Endothelial cell of umbilical vein (primary cell): ENCODE measurements around the gene ALDH1A2. TPM values are rescaled to one million over a fixed set of nuclear protein-coding genes. Genes with fewer than 3 reads are reported as not detected.

Source experiments
- BruUV-seq: library from RNA; stranded (reverse); fragments of 400-500 nt; replicated peaks from 2 replicates; lab custom pipeline; 2021; lab: Mats Ljungman, UMichigan
- CTCF ChIA-PET: fragments of 300-600, 350-600 bp; sonication (Branson Sonifier 250); formaldehyde crosslinking; loops from one replicate; lab custom pipeline; 2021; ENCODE audit warnings: antibody characterized with exemption, inconsistent platforms; lab: Charles Lee
- POLR2A ChIA-PET: fragments of 300-600, 350-600 bp; sonication (Branson Sonifier 250); formaldehyde crosslinking; loops from one replicate; lab custom pipeline; 2021; ENCODE audit warnings: antibody characterized with exemption, inconsistent platforms; lab: Charles Lee
- DNase-seq: peaks from one replicate; pipeline ENCODE4 v3.0.0-alpha.2; 2011; ENCODE audit warnings: low read depth, low spot score
- FAIRE-seq: peaks from 2 replicates; lab custom pipeline; 2011; peaks lifted over from hg19 to GRCh38; lab: Jason Lieb, UNC
- H2AFZ ChIP-seq: 2 replicates; pipeline ENCODE4 v1.6.0; 2012; ENCODE audit warnings: low read depth, low read length, control low read depth, inconsistent platforms
- H3K27ac ChIP-seq: 2 replicates; pipeline ENCODE4 v1.5.1; 2011; ENCODE audit warnings: low read depth, mild to moderate bottlenecking, control low read depth, low read length, moderate library complexity; ENCODE audit not compliant: insufficient read depth
- H3K27me3 ChIP-seq, 2 experiments: 2 replicates each; pipeline versions ENCODE4 v1.6.0 to v1.6.1; 2011; ENCODE audit warnings: low read length in 2 of 2, mixed read lengths in 1 of 2; ENCODE audit not compliant: control insufficient read depth in 2 of 2, insufficient read depth in 2 of 2
- H3K36me3 ChIP-seq, 2 experiments: 2 replicates in 1 of 2; 3 replicates in 1 of 2; pipeline ENCODE4 v1.5.1; 2011; ENCODE audit warnings: low read length in 2 of 2, mild to moderate bottlenecking in 1 of 2, moderate library complexity in 1 of 2; ENCODE audit not compliant: control insufficient read depth in 2 of 2, insufficient read depth in 2 of 2; ENCODE audit errors: extremely low read depth in 1 of 2
- H3K4me1 ChIP-seq: 3 replicates; pipeline ENCODE4 v1.5.1; 2011; ENCODE audit warnings: mild to moderate bottlenecking, low read length; ENCODE audit not compliant: control insufficient read depth, insufficient read depth; ENCODE audit errors: extremely low read depth
- H3K4me2 ChIP-seq: 2 replicates; pipeline ENCODE4 v1.6.1; 2011; ENCODE audit warnings: low read length, control low read depth, mixed read lengths; ENCODE audit not compliant: insufficient read depth
- H3K4me3 ChIP-seq, 3 experiments: fragments of 200-600 bp in 1 of 3; sonication (generic), shearing (Covaris generic) in 1 of 3; replicated peaks in 1 of 3; 2 replicates each; pipeline ENCODE4 v1.5.1; 2011 to 2016; ENCODE audit warnings: control low read depth in 3 of 3, low read length in 3 of 3, mild to moderate bottlenecking in 2 of 3, inconsistent platforms in 1 of 3, low read depth in 1 of 3, moderate library complexity in 1 of 3; ENCODE audit not compliant: insufficient read depth in 1 of 3
- H3K79me2 ChIP-seq: 2 replicates; pipeline ENCODE4 v1.6.0; 2012; ENCODE audit warnings: low read length, inconsistent platforms; ENCODE audit not compliant: control insufficient read depth, insufficient read depth
- H3K9ac ChIP-seq: replicated peaks from 2 replicates; pipeline ENCODE3; 2011; ENCODE audit warnings: low read length, control low read depth; ENCODE audit not compliant: insufficient read depth; ENCODE audit errors: extremely low read depth
- H3K9me1 ChIP-seq: replicated peaks from 3 replicates; pipeline ENCODE4 v1.6.0; 2011; ENCODE audit warnings: mild to moderate bottlenecking, low read length; ENCODE audit not compliant: control insufficient read depth, insufficient read depth; ENCODE audit errors: extremely low read depth
- H3K9me3 ChIP-seq: replicated peaks from 2 replicates; pipeline ENCODE4 v1.5.1; 2012; ENCODE audit warnings: low read length, inconsistent platforms; ENCODE audit not compliant: control insufficient read depth, insufficient read depth
- H4K20me1 ChIP-seq: replicated peaks from 2 replicates; pipeline ENCODE3; 2011; ENCODE audit warnings: mild to moderate bottlenecking, low read length; ENCODE audit not compliant: control insufficient read depth, insufficient read depth; ENCODE audit errors: extremely low read depth
- EZH2 ChIP-seq: IDR thresholded peaks from 2 replicates; pipeline ENCODE4 v1.6.1; 2012; ENCODE audit warnings: borderline replicate concordance, low read depth, mild to moderate bottlenecking, moderate library complexity, low read length, inconsistent platforms; ENCODE audit not compliant: severe bottlenecking
- FOS ChIP-seq: IDR thresholded peaks from 2 replicates; pipeline ENCODE4 v1.6.1; 2011; ENCODE audit warnings: mild to moderate bottlenecking, low read length, moderate library complexity, borderline replicate concordance; ENCODE audit not compliant: insufficient read depth
- GATA2 ChIP-seq: IDR thresholded peaks from 2 replicates; pipeline ENCODE4 v1.7.0; 2011; ENCODE audit warnings: low read depth, mild to moderate bottlenecking, moderate library complexity, mixed read lengths, low read length; ENCODE audit not compliant: insufficient read length, insufficient read depth
- JUN ChIP-seq: IDR thresholded peaks from 2 replicates; pipeline ENCODE4 v1.6.1; 2011; ENCODE audit warnings: borderline replicate concordance, low read depth; ENCODE audit not compliant: insufficient read length, insufficient read depth
- MYC ChIP-seq: IDR thresholded peaks from one replicate; pipeline ENCODE4 v1.6.1; 2011; ENCODE audit warnings: mild to moderate bottlenecking, low read depth, low read length
- POLR2A ChIP-seq: IDR thresholded peaks from 2 replicates; pipeline ENCODE4 v1.6.1; 2012; ENCODE audit warnings: low read depth, mild to moderate bottlenecking, control low read depth, low read length
- POLR2AphosphoS5 ChIP-seq: IDR thresholded peaks from 2 replicates; pipeline ENCODE4 v1.6.1; 2012; ENCODE audit warnings: low read depth, mild to moderate bottlenecking, control low read depth, low read length, moderate library complexity; ENCODE audit not compliant: insufficient read depth
- dilution Hi-C: fragments of 300-500 bp; cut with MboI; formaldehyde crosslinking; loops from one replicate; pipeline ENCODE4 v1.15.0; 2019; ENCODE audit warnings: low sequenced_read_pairs; ENCODE audit not compliant: extremely low pct_ligation_motif_present
- intact Hi-C: fragments of 100-400 bp; cut with micrococcal nuclease; formaldehyde crosslinking; loops from one replicate; pipeline ENCODE4 v1.10.0; 2022
- polyA plus RNA-seq, 4 experiments: library from polyadenylated mRNA; depleted of rRNA in 3 of 4; stranded (reverse) in 3 of 4; unstranded in 1 of 4; fragments of >200 nt; gene quantifications; 2 replicates each; pipeline versions ENCODE4 v1.2.1 to v1.2.3, GENCODE V29; 2011 to 2012; ENCODE audit warnings: missing spikeins in 1 of 4
- total RNA-seq: library from RNA; stranded (reverse); gene quantifications from 2 replicates; pipeline ENCODE4 v1.2.3, GENCODE V29; 2021
- TF ChIP-seq, protein P1 (sequence below): IDR thresholded peaks from 2 replicates; pipeline ENCODE4 v1.6.1; 2011; ENCODE audit not compliant: insufficient read depth, insufficient read length
- TF ChIP-seq, protein P2 (sequence below), 2 donors: IDR thresholded peaks; 1 replicate in 1 of 2; 2 replicates in 1 of 2; pipeline ENCODE4 v1.5.1; 2011; ENCODE audit warnings: low read length in 2 of 2, mild to moderate bottlenecking in 2 of 2, moderate library complexity in 2 of 2, control low read depth in 1 of 2, inconsistent platforms in 1 of 2, low read depth in 1 of 2; ENCODE audit not compliant: insufficient read depth in 1 of 2; ENCODE audit errors: extremely low read depth in 1 of 2

ALDH1A2 gene
- total and polyA plus RNA-seq, 2 donors (not counting 3 experiments of a cell fraction or from before 2014, with no cell fraction given), result 16.3 to 34.9 TPM

DNA sequence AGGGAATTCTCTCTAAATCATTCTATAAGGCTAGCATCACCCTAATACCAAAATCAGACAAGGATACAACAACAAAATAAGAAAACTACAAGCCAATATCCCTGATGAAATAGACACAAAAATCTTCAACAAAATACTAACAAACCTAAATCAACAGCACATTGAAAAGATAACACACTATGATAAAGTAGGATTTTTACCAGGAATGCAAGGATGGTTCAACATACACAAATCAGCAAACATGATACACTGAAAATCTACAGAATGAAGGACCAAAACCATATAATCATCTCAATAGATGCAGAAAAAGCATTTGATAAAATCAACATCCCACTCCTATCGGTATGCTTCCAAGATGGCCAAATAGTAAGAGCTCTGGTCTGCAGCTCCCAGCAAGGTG, 39.5 kb downstream of the ALDH1A2 start:
- Histone ChIP-seq H3K9me1 (no peaks in the 10 kb centered on the region), H3K9me3 (peaks cover 3% of the 10 kb centered on the region), H3K4me3 (no peak overlapping the region), H3K4me2 (no peak overlapping the region), H3K27ac (no peak overlapping the region), H4K20me1 (no peaks in the 10 kb centered on the region), H3K9ac (no peak overlapping the region), H3K79me2 (peaks cover 2% of the 10 kb centered on the region), H3K36me3 (no peaks in the 10 kb centered on the region), H3K27me3 (no peaks in the 10 kb centered on the region), H3K4me1 (no peaks in the 10 kb centered on the region), H2AFZ (no peak overlapping the region)
- dilution Hi-C loops (no loop called here), intact Hi-C loops (no loop called here)
- TF ChIP-seq, protein P1, sequence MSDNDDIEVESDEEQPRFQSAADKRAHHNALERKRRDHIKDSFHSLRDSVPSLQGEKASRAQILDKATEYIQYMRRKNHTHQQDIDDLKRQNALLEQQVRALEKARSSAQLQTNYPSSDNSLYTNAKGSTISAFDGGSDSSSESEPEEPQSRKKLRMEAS, result no peak
- no peak for TF ChIP-seq FOS
- TF ChIP-seq EZH2, result no peak
- TF ChIP-seq JUN, result no peak
- TF ChIP-seq MYC, result no peak
- no peak for TF ChIP-seq GATA2
- no peak for TF ChIP-seq POLR2A
- TF ChIP-seq POLR2AphosphoS5, result no peak
- TF ChIP-seq, protein P2, sequence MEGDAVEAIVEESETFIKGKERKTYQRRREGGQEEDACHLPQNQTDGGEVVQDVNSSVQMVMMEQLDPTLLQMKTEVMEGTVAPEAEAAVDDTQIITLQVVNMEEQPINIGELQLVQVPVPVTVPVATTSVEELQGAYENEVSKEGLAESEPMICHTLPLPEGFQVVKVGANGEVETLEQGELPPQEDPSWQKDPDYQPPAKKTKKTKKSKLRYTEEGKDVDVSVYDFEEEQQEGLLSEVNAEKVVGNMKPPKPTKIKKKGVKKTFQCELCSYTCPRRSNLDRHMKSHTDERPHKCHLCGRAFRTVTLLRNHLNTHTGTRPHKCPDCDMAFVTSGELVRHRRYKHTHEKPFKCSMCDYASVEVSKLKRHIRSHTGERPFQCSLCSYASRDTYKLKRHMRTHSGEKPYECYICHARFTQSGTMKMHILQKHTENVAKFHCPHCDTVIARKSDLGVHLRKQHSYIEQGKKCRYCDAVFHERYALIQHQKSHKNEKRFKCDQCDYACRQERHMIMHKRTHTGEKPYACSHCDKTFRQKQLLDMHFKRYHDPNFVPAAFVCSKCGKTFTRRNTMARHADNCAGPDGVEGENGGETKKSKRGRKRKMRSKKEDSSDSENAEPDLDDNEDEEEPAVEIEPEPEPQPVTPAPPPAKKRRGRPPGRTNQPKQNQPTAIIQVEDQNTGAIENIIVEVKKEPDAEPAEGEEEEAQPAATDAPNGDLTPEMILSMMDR (IDR thresholded peaks at IDR 0.05; ENCODE audit: extremely low read depth in 1 of 2, insufficient read depth in 1 of 2, low read depth in 1 of 2, low read length in 2 of 2), result no peak
- no TSS peak for BruUV-seq
- POLR2A ChIA-PET, result no interaction called here
- FAIRE-seq, result no peak
- DNase-seq, result no peak
- CTCF ChIA-PET, result no interaction called here
